Fibroblast of villous mesenchyme (primary cell): ENCODE measurements around the gene RLBP1. TPM values are rescaled to one million over a fixed set of nuclear protein-coding genes. Genes with fewer than 3 reads are reported as not detected.
A peak's percentile ranks its signal among the peaks of the same experiment; 100 is the strongest.

Experiments
- DNase-seq: peaks from one replicate; pipeline ENCODE4 v3.0.0-alpha.2; 2010; ENCODE audit warnings: low read depth
- H3K4me3 ChIP-seq: 2 replicates; pipeline ENCODE4 v1.5.1; 2011; ENCODE audit warnings: low read depth, mild to moderate bottlenecking, low read length
- total RNA-seq: library from RNA; depleted of rRNA; stranded (reverse); fragments of >200 nt; gene quantifications from 2 replicates; pipeline ENCODE4 v1.2.3, GENCODE V29; 2012
- TF ChIP-seq, protein P1 (sequence below): IDR thresholded peaks from 2 replicates; pipeline ENCODE4 v1.5.1; 2012; ENCODE audit warnings: low read depth, mild to moderate bottlenecking, low read length; ENCODE audit not compliant: insufficient read depth

The RLBP1 gene
- total RNA-seq, 1 donor, result not detected

DNA sequence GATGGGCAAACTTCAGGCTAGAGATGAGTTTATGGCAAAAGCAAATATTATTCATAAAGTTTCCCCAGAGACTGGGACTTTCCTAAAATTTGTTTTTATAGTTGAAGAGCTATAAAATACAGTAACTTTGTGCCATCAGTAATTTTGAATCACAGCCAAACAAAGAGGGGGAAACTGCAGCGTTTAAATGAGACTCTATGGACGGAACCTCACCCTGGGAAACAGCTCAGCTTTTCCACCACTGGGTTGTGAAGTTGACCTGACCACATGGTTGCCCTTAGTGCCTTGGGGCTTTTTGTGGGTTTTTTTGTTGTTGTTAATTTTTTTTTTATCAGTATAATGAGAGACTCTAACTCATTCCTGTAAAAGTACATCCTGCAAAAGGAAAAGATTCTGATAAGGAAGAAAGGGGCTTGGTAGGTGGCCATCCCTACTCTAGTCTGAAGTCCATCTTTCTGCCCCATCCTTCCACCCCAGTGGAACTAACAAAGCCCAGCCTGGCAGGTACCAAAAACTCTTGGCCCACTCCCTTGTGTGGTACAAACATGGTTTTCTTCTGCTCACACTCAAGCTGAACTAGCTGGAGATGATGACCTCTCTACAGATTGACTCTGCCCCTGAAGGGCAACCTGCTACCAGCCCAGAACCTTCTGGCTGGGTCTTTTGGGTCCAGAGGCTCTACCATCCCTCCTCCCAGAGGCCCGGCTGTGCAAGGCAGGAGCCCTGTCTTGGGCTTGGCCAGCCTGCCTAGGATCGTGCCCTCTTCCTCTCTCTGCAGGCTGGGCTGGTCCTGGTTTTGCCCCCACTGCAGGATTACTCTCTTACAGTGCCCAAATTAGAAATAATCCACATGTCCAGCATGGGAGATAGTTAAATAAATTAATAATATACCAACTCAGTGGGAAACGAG lies 41.2 kb downstream of the RLBP1 start:
- TF ChIP-seq, protein P1, sequence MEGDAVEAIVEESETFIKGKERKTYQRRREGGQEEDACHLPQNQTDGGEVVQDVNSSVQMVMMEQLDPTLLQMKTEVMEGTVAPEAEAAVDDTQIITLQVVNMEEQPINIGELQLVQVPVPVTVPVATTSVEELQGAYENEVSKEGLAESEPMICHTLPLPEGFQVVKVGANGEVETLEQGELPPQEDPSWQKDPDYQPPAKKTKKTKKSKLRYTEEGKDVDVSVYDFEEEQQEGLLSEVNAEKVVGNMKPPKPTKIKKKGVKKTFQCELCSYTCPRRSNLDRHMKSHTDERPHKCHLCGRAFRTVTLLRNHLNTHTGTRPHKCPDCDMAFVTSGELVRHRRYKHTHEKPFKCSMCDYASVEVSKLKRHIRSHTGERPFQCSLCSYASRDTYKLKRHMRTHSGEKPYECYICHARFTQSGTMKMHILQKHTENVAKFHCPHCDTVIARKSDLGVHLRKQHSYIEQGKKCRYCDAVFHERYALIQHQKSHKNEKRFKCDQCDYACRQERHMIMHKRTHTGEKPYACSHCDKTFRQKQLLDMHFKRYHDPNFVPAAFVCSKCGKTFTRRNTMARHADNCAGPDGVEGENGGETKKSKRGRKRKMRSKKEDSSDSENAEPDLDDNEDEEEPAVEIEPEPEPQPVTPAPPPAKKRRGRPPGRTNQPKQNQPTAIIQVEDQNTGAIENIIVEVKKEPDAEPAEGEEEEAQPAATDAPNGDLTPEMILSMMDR, result no peak
- H3K4me3 ChIP-seq, result no peak overlapping the region
- DNase-seq, result peak; percentile 37

DNA sequence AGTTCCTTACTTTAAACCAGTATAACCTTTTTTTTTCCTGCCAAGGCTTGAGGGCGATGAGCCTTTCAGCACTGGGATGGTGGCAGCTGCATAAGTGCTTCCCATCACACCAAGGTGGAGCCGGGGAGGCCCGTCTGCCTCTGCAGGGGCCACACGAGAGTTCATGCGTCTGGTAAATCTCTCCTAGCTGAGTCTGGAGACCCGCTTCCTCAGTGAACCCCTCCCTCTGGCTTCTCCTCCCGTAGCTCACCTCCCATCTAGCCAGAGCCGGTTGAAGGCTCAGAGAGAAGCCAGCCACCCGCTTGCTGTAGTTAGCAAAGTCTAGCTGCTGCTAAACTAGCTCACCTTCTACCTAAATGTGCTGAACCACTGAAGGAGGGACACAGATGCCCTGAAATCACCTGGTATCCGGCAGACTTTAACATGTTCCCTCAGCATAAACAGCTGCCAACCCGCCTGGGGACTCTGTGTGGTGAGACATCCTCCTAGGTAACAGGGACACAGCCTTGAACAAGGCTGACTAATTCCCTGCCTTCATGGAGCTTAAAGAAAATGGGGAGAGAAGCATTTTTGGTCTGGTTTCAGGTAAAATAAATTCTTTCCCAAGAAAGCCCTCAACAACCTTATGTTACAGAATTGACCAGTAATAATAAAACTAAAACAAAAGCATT lies 42.9 kb downstream of the RLBP1 start:
- TF ChIP-seq, protein P1, result no peak
- DNase-seq, result no peak

DNA sequence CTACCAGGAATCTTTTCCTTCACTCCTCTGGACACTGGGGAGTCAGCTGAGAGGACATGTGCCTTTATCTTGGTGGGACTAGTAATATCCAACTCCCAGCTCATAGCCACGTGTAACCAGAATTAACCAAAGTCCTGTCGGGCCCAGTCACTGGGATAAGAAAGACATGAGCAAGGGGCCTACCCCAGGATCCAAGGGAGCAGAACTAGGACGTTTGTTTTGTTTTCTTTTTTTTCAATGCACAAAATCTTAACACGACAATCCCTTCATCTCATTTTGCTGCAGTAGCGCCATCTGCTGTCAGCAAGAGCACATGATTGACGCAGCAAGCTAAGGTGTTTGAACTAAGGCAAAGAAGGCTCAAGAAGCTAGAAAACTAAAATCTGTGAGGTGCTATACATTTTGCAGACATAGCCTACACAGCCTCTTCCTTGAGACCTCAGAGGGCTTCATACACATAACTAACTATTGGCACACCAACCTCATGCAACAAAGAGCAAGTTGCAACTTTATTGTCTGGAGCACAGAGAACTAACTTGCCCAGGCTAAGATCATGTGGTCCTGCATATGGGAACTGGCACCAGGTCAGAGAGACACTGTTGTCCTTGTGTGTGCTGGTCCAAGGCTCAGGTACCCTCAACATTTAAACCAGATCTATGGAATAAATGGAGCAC lies 43.6 kb downstream of the RLBP1 start:
- DNase-seq, result peak; percentile 79
- no peak overlapping the region for H3K4me3 ChIP-seq
- TF ChIP-seq, protein P1, result peak; percentile 87

More for the DNA sequence above, 42.9 kb downstream of the RLBP1 start:
- no peak overlapping the region for H3K4me3 ChIP-seq

DNA sequence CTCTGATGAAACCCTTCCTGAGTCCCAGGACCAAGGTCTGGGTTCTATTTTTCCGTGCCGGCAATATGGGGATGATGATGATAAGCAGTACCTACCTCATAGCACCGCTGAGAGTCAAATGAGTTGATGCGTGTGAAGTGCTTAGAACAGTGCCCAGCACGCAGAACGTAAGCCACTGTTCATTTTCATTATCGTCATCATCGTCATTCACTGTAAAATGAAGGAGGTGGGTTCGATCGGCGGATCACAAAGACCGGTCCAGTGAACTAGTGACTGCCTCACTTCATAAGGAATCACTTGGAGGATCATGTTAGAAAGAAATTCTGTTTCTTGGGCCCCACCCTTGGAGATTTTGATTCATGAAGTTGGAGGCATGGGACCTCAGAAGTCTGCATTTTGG lies 44.3 kb downstream of the RLBP1 start:
- no peak overlapping the region for H3K4me3 ChIP-seq
- DNase-seq, result no peak
- TF ChIP-seq, protein P1, result no peak

DNA sequence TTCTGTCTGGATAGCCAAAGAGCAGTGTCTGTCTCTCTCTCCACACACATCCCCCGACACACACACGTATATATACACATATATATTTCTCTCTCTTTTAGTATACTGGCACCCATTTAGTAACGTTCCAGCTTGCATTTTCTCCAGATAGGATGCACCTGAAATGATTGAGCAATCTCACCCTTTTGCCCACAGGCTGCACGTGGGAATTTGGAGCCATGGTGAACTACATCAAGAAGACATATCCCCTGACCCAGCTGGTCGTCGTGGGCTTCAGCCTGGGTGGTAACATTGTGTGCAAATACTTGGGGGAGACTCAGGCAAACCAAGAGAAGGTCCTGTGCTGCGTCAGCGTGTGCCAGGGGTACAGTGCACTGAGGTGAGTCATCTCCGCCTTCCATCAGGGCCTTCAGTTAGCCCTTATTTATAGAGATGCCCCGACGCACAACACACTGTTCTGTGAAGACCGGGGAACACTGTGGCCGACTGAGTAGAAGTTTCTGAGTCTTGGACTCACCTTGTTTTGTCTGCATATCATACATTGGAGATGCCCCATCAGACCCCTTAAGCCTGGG lies 45.7 kb downstream of the RLBP1 start:
- TF ChIP-seq, protein P1, result no peak
- no peak overlapping the region for H3K4me3 ChIP-seq
- DNase-seq, result no peak

DNA sequence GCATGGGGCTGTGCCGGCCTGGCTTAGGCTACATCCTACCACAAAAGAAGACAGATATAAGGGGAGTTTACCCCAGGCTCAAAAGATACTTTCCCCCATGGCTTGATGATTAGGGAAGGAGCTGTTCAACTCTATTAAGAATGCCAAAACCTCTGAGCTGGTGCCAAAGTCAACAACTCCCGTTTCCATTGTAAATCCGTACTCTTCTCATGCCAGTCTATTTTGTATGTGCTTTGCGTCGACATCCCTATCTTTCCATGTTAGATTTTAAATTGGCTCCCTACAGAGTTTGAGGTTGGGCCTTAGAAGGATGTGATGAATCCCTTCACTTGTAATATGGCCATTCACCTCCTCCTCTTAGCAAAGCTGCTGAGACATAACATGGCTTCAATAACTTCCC lies 46.9 kb downstream of the RLBP1 start:
- DNase-seq, result no peak
- no peak overlapping the region for H3K4me3 ChIP-seq
- TF ChIP-seq, protein P1, result no peak
